HUDEP-2 (cell line): ENCODE data around the gene SPSB2.

Source experiments
- DNase-seq, 76 experiments: peaks; one replicate each; lab custom pipeline; 2025; ENCODE audit not compliant: unreplicated experiment in 76 of 76; lab: John Stamatoyannopoulos, UW

The SPSB2 gene

GRCh38 chr12:6834254-6834653, 38.8 kb downstream of the SPSB2 start:
- DNase-seq, result no peak

GRCh38 chr12:6833189-6833890, 39.8 kb downstream of the SPSB2 start:
- no peak for DNase-seq

DNA sequence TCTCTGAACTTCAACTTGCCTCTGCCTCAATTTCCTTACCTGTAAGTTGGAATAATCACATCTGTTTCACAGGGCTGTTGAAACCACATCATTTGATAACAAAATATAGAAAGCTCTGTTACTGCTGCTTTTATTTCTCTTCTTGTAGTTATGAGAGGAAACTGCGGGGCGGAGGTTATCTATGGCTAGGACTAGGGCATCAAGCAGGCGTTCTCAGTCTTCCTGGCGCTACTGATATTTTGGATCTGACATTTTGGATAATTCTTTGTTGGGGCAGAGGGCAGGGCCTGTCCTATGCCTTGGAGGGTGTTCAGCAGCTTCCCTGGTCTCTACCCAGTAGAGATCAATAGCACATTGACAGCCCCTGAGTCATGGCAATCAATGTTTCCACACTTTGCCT, 41.0 kb downstream of the SPSB2 start:
- DNase-seq, result no peak

- no peak for DNase-seq
These were observed 41.6 kb downstream of the SPSB2 start for GRCh38 chr12:6831450-6831995.

- no peak for DNase-seq
These were observed 42.1 kb downstream of the SPSB2 start for GRCh38 chr12:6830999-6831398.

DNA sequence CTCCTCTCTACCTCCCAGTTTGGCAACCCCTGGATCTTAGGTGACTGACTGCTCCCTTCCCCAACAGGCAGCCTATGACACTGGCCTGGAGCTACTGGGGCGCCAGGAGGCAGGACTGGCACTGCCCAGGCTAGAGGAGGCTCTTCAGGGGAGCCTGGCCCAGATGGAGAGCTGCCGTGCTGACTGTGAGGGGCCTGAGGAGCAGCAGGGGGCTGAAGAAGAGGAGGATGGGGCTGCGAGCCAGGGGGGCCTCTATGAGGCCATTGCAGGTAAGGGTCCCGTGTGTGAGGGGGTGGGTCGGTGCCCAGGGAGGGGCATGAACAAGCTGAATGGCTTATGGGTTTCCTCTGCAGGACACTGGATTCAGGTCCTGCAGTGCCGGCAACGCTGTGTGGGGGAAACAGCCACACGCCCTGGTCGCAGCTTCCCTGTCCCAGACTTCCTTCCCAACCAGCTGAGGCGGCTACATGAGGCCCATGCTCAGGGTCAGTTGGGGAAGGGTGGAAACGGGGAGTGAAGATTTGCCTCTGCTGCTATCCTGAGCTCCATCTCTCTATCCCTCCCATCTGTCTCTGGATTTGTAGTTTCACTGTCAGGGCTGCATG, 42.7 kb downstream of the SPSB2 start:
- no peak for DNase-seq

GRCh38 chr12:6829536-6830220, 43.4 kb downstream of the SPSB2 start:
- DNase-seq, result no peak

DNA sequence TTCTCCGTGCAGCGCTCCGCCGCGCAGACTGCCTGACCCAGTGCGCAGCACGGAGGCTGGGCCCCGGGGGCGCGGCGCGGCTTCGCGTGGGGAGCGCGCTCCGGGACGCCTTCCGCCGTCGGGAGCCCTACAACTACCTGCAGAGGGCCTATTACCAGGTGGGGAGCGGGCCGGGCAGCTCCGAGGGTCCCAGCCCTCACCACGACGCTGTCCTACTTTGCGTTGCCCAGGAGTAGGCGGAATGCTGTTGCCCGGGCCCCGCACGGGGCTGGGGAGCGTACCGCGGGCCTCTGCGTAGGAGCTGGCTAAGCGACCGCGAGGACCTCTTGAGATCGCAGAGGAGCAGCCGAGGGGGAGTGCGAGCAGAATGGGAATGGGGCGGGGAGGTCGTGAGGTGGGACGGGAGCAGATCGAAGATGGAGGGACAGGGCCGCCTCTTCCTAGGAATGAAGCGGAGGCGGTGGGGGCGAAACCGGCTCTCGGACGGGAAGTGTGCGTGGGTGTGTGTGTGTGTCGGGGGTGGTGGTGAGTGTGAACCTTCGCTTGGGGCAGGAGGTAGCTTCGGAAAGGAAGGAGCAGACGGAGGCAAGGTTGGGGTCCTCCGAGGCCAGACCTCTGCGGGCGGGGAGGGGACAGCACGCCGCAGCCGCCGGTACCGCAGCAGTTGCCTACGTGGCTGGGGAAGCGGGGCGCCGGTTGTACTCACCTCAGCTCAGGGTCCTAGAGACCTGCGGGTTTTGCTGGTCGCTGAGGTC, 44.1 kb downstream of the SPSB2 start:
- DNase-seq, result no peak

- no peak for DNase-seq
These were observed 44.9 kb downstream of the SPSB2 start, which contains the start of gene P3H3 for GRCh38 chr12:6827982-6828780. TSS of gene P3H3 (plus strand) at chr12:6828407. CDS start at chr12:6828441, 34 bp downstream.

- peak in 37 of 76 experiments; percentile 8 to 56 (median 27) for DNase-seq
These were observed 45.6 kb downstream of the SPSB2 start for GRCh38 chr12:6827437-6827911.

GRCh38 chr12:6826734-6827436, 46.2 kb downstream of the SPSB2 start:
- no peak for DNase-seq

GRCh38 chr12:6826125-6826733, 46.9 kb downstream of the SPSB2 start:
- no peak for DNase-seq

- DNase-seq, result peak in 62 of 76 experiments; percentile 3 to 81 (median 48)
These were observed 47.5 kb downstream of the SPSB2 start for GRCh38 chr12:6825398-6826124.

GRCh38 chr12:6824901-6825381, 48.2 kb downstream of the SPSB2 start:
- no peak for DNase-seq

DNA sequence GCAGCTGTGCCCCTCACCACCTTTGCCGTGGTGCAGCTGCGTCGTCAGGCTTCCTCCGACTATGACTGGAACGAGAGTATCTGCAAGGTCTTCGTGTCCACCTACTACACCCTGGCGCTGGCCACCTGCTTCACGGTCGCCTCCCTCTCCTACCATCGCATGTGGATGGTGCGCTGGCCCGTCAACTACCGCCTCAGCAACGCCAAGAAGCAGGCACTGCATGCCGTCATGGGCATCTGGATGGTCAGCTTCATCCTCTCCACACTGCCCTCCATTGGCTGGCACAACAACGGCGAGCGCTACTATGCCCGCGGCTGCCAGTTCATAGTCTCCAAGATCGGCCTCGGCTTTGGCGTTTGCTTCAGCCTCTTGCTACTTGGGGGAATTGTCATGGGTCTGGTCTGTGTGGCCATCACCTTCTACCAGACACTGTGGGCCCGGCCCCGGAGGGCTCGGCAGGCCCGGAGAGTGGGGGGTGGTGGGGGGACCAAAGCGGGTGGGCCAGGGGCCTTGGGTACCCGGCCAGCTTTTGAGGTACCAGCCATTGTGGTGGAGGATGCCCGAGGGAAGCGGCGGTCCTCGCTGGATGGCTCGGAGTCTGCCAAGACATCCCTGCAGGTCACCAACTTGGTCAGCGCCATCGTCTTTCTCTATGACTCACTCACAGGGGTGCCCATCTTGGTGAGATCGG, 48.9 kb downstream of the SPSB2 start:
- no peak for DNase-seq

DNA sequence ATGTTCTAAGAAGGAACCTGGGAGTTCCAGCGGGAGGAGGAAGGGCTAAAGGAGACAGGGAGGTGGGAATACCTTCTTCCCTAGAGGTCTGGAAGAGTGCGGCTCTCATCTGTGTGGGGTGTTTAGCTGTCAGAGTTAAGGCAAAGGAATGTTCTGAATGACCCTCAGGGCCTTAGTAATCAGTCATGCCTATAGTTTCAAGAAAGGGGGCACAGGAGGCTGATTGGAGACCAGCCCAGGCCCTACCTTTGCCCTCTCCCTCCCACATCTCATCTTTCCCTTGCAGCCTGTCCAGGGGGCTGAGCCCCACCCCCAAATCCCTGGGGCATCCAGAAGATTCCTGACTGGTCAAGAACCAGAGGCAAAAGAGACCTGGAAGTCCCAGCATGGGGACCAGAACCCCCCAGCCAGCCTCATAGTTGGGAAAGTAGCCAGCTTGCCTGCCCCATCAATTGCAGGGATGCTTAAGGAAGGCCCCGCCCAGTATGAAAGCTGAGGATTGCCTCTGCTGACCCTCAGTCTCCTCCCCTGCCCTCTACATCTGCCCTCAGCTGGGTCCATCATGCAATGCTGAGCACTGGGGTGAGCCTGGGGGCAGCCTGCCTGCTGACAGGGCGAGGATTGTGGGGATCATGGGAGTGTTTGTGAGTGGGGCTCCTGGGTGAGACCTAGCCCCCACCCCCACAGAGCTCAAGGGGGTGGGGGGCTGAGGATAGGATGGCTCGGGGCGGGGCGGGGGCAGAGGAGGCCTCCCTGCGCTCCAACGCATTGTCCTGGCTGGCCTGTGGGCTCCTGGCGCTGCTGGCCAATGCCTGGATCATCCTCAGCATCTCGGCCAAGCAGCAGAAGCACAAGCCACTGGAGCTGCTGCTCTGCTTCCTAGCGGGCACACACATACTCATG, 49.7 kb downstream of the SPSB2 start:
- DNase-seq, result no peak
